Motor neuron (in vitro differentiated cells): Measurements from ENCODE around the gene ASPRV1. TPM values are rescaled to one million over a fixed set of nuclear protein-coding genes. Genes with fewer than 3 reads are reported as not detected.
"Not testable (repeated sequence)": the region's sequence is repeated elsewhere in the genome, so short reads cannot be mapped to it uniquely, and the experiment has no call there.

Experiments used
- ATAC-seq, 8 experiments: fragments of 200-7000 bp; cut with Tn5 transposase; replicated peaks in 6 of 8; 2 replicates each; pipeline ENCODE4 v1.8.0; 2021; ENCODE audit warnings: mild to moderate bottlenecking in 8 of 8, moderate library complexity in 8 of 8
- H3K27ac ChIP-seq, 2 donors: fragments of 250-450 bp; sonication (Bioruptor Pico); 2 replicates each; pipeline ENCODE4 v1.9.0; 2021; ENCODE audit warnings: antibody characterized with exemption in 2 of 2, mild to moderate bottlenecking in 2 of 2, moderate library complexity in 1 of 2
- H3K4me1 ChIP-seq, 2 donors: fragments of 250-450 bp; sonication (Bioruptor Pico); replicated peaks in 1 of 2; 2 replicates each; pipeline ENCODE4 v1.6.1; 2021; ENCODE audit warnings: antibody characterized with exemption in 2 of 2, mild to moderate bottlenecking in 2 of 2, moderate library complexity in 1 of 2
- H3K4me3 ChIP-seq, 5 donors: fragments of 250-450 bp; sonication (Bioruptor Pico); 2 replicates each; pipeline ENCODE4 v1.9.0; 2021; ENCODE audit warnings: antibody characterized with exemption in 5 of 5, mild to moderate bottlenecking in 5 of 5, moderate library complexity in 4 of 5
- WGBS, 10 experiments: fragments of 450-650 bp; shearing (Covaris generic); methylation state at CpG; one replicate each; pipeline ENCODE4 v1.0.0; 2022; 5-methylcytosine and 5-hydroxymethylcytosine counted together
- in situ Hi-C, 9 experiments: fragments of 400-800 bp; cut with MboI; loops; one replicate each; pipeline ENCODE4 v1.15.0; 2021; ENCODE audit warnings: low sequenced_read_pairs in 9 of 9, low pct_unique_long_range_greater_than_20kb in 2 of 9; ENCODE audit not compliant: unreplicated experiment in 9 of 9
- total RNA-seq, 8 experiments: library from RNA; unstranded; fragments of 300-600 nt; gene quantifications; 2 replicates each; pipeline versions ENCODE4 v1.2.3 to v1.2.4, GENCODE V29; 2022

Gene ASPRV1
- total RNA-seq = 1 to 10 TPM; 1.1 to 2.8 (median 1.7) TPM

GRCh38 chr2:69961496-69961895, at the start of gene ASPRV1:
Gene ASPRV1, minus strand, starts transcription at chr2:69961631. Its CDS starts 195 bp downstream, at chr2:69961436.
- 20% methylated on average over 1 of the region's 14 CpGs; no CpG with 5 or more reads in 9 of the 10 experiments for WGBS, 10 experiments
- H3K4me3 ChIP-seq = no peak within 1 kb of the TSS
- peak in 4 of 8 experiments; percentile 27 to 76 (median 58) for ATAC-seq
- in situ Hi-C loops = no loop called here
- peaks cover 0 to 2% of the 10 kb centered on the region in 2 donors for H3K4me1 ChIP-seq
- H3K27ac ChIP-seq = no peak within 1 kb of the TSS

GRCh38 chr2:70010576-70011111, 49.2 kb upstream of the ASPRV1 start:
- H3K4me3 ChIP-seq = no peak overlapping the region
- H3K27ac ChIP-seq = no peak overlapping the region
- ATAC-seq = peak in 3 of 8 experiments; percentile 18 to 52 (median 32)
- H3K4me1 ChIP-seq = no peaks in the 10 kb centered on the region
- 0 to 100% (median 42%) methylated on average over 1 to 2 of the region's 2 CpGs; no CpG with 5 or more reads in 2 of the 10 experiments for WGBS, 10 experiments
- in situ Hi-C loops = no loop called here

GRCh38 chr2:70009762-70010575, 48.5 kb upstream of the ASPRV1 start:
- Histone ChIP-seq H3K4me3 (no peak overlapping the region), H3K4me1 (no peaks in the 10 kb centered on the region), H3K27ac (no peak overlapping the region)
- in situ Hi-C loops = no loop called here
- WGBS, 10 experiments = 48 to 100% (median 84%) methylated on average over 2 to 8 of the region's 12 CpGs; no CpG with 5 or more reads in 2 of the 10 experiments
- ATAC-seq = peak in 2 of 8 experiments; percentile 90 to 95

- in situ Hi-C loops = no loop called here
Measured at GRCh38 chr2:70008290-70008689, 46.9 kb upstream of the ASPRV1 start.

GRCh38 chr2:70007151-70007550, 45.7 kb upstream of the ASPRV1 start:
- H3K4me1 ChIP-seq = no peaks in the 10 kb centered on the region
- no peak overlapping the region for H3K27ac ChIP-seq
- in situ Hi-C loops = no loop called here
- ATAC-seq = no peak
- no peak overlapping the region for H3K4me3 ChIP-seq
- 70 to 100% (median 96%) methylated on average over 3 to 9 of the region's 13 CpGs; no CpG with 5 or more reads in 2 of the 10 experiments for WGBS, 10 experiments

More at GRCh38 chr2:70008290-70008689, 46.9 kb upstream of the ASPRV1 start:
- 80 to 96% (median 94%) methylated on average over 1 to 3 of the region's 3 CpGs; no CpG with 5 or more reads in 6 of the 10 experiments for WGBS, 10 experiments
- Histone ChIP-seq H3K4me1 (no peaks in the 10 kb centered on the region), H3K4me3 (no peak overlapping the region), H3K27ac (no peak overlapping the region)
- no peak for ATAC-seq

- Histone ChIP-seq H3K4me1 (no peaks in the 10 kb centered on the region), H3K4me3 (no peak overlapping the region), H3K27ac (no peak overlapping the region)
- WGBS, 10 experiments = 33 to 80% (median 60%) methylated on average over 1 of the region's 1 CpG; no CpG with 5 or more reads in 5 of the 10 experiments
- in situ Hi-C loops = no loop called here
- ATAC-seq = no peak
Measured at GRCh38 chr2:70006447-70006784, 45.0 kb upstream of the ASPRV1 start.

- no peaks in the 10 kb centered on the region for H3K4me1 ChIP-seq
- no peak overlapping the region for H3K4me3 ChIP-seq
- H3K27ac ChIP-seq = no peak overlapping the region
- WGBS, 10 experiments = 67 to 100% (median 84%) methylated on average over 1 to 6 of the region's 6 CpGs; no CpG with 5 or more reads in 2 of the 10 experiments
- no peak for ATAC-seq
- in situ Hi-C loops = no loop called here
Measured at GRCh38 chr2:70005752-70006446, 44.5 kb upstream of the ASPRV1 start.

GRCh38 chr2:70005216-70005615, 43.8 kb upstream of the ASPRV1 start:
- in situ Hi-C loops = no loop called here
- ATAC-seq = no peak
- 74 to 100% (median 100%) methylated on average over 1 to 2 of the region's 2 CpGs; no CpG with 5 or more reads in 1 of the 10 experiments for WGBS, 10 experiments
- H3K4me1 ChIP-seq = no peaks in the 10 kb centered on the region
- no peak overlapping the region for H3K27ac ChIP-seq
- H3K4me3 ChIP-seq = no peak overlapping the region

GRCh38 chr2:70003093-70003830, 41.8 kb upstream of the ASPRV1 start:
- in situ Hi-C loops = no loop called here
- H3K4me1 ChIP-seq = no peaks in the 10 kb centered on the region
- no peak for ATAC-seq
- H3K27ac ChIP-seq = no peak overlapping the region
- 40 to 93% (median 86%) methylated on average over 1 to 4 of the region's 6 CpGs; no CpG with 5 or more reads in 5 of the 10 experiments for WGBS, 10 experiments
- H3K4me3 ChIP-seq = no peak overlapping the region

GRCh38 chr2:70002241-70002899, 40.9 kb upstream of the ASPRV1 start:
- 17 to 100% (median 83%) methylated on average over 1 to 2 of the region's 2 CpGs; no CpG with 5 or more reads in 5 of the 10 experiments for WGBS, 10 experiments
- Histone ChIP-seq H3K4me3 (no peak overlapping the region), H3K27ac (no peak overlapping the region), H3K4me1 (no peaks in the 10 kb centered on the region)
- in situ Hi-C loops = no loop called here
- ATAC-seq = no peak

GRCh38 chr2:70000529-70000928, 39.1 kb upstream of the ASPRV1 start:
- in situ Hi-C loops = not testable (repeated sequence)
- WGBS, 10 experiments = 80 to 100% (median 90%) methylated on average over 2 to 6 of the region's 6 CpGs; no CpG with 5 or more reads in 2 of the 10 experiments

GRCh38 chr2:69998761-69999160, 37.3 kb upstream of the ASPRV1 start:
- no peaks in the 10 kb centered on the region for H3K4me1 ChIP-seq
- no peak overlapping the region for H3K4me3 ChIP-seq
- ATAC-seq = no peak
- in situ Hi-C loops = no loop called here
- 83 to 95% (median 89%) methylated on average over 1 to 5 of the region's 6 CpGs; no CpG with 5 or more reads in 6 of the 10 experiments for WGBS, 10 experiments
- no peak overlapping the region for H3K27ac ChIP-seq

More at GRCh38 chr2:70000529-70000928, 39.1 kb upstream of the ASPRV1 start:
- ATAC-seq, H3K4me3 ChIP-seq, H3K27ac ChIP-seq, H3K4me1 ChIP-seq: not testable (repeated sequence)
